Activated T-cell treated with anti-CD3 and anti-CD28 coated beads, Interleukin-2, amount 50 U/mL, for 72 hours (primary cell): ENCODE measurements around the gene RPS18. TPM values are rescaled to one million over a fixed set of nuclear protein-coding genes. Genes with fewer than 3 reads are reported as not detected.

Source experiments
- ATAC-seq, 2 donors: fragments of 150-1000 bp; cut with Tn5 transposase; replicated peaks in 1 of 2; 2 replicates each; pipeline ENCODE4 v1.10.0; 2021; ENCODE audit warnings: moderate library complexity in 2 of 2, mild to moderate bottlenecking in 1 of 2
- DNase-seq, 2 donors: peaks; one replicate each; pipeline ENCODE4 v3.0.0; 2021 to 2022; ENCODE audit warnings: mixed read lengths in 1 of 2
- H3K27ac Mint-ChIP-seq: one replicate; pipeline ENCODE4 v1.8.0; 2022; ENCODE audit warnings: mild to moderate bottlenecking, moderate library complexity, mixed read lengths
- H3K27me3 Mint-ChIP-seq: one replicate; pipeline ENCODE4 v1.8.0; 2022; ENCODE audit warnings: low read depth, mixed read lengths
- H3K36me3 Mint-ChIP-seq, 2 donors: one replicate each; pipeline ENCODE4 v1.8.0; 2022; ENCODE audit warnings: mixed read lengths in 2 of 2, mild to moderate bottlenecking in 1 of 2; ENCODE audit not compliant: insufficient read depth in 2 of 2
- H3K4me1 Mint-ChIP-seq: one replicate; pipeline ENCODE4 v1.8.0; 2022; ENCODE audit warnings: low read depth, mixed read lengths
- H3K4me3 Mint-ChIP-seq, 2 donors: one replicate each; pipeline ENCODE4 v1.8.0; 2022; ENCODE audit warnings: mild to moderate bottlenecking in 2 of 2, mixed read lengths in 2 of 2, moderate library complexity in 2 of 2
- H3K9me3 Mint-ChIP-seq, 2 donors: one replicate each; pipeline ENCODE4 v1.8.0; 2022; ENCODE audit warnings: mixed read lengths in 2 of 2
- total RNA-seq, 2 donors: library from RNA; stranded (reverse); gene quantifications; one replicate each; pipeline ENCODE4 v1.2.3, GENCODE V29; 2022

The RPS18 gene
- total RNA-seq, 2 donors from 2014 or later: 4,335 to 4,825 TPM

- ATAC-seq: no peak
- H3K36me3 Mint-ChIP-seq: peaks cover 10 to 15% of the 10 kb centered on the region in 2 donors
Observed at GRCh38 chr6:33288141-33288920, 16.5 kb downstream of the RPS18 start.

DNA sequence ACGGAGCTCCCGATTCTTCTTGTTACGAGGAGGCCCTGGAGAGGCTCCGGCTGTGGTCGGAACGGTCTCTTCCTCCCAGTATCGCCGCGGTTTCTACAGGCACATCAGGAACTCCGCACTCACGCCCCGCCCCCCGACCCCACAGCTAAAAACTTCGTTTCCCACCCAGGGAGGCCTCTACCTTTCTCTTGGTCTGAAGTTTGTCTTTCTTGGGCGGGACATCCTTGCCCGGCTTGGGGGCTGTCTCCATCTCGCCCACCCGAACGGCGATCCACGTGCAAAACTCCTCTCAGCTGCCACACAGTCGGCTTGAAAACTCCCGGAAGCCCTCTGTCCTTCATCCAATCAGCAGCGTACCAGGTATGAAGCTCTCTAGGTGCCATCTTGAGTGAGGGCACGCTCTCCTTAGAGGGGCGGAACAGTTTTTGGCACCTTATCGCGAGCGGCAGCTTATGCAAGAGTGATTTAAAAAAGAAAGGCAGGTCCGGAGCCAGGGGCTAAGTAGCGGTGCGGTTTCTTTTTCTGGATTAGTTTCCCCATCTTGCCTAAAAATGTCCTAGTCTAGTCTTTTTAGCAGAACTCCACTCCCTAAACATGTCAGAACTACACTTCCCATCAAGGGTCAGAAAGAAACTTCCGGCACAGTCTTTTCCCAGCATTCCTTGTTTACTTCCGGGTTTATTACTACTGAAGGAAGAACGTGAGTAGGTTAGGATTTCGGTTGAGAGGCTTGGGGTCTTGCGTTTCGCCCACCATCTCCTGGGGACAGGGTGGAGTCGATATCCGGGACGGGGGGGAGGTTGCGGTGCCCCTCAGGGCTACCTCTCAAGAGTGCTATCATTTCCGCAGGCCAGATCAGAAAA, 17.3 kb downstream of the RPS18 start, which contains the start of the genes PFDN6 and WDR46:
PFDN6 (plus strand) TSS at position 681 of the 863 bp plus-strand sequence. CDS start 256 bp downstream, outside the sequence.
WDR46 (minus strand) TSS at position 319 of the 863 bp plus-strand sequence; CDS start at position 250, 69 bp downstream.
- peak; percentile 76 to 86 for DNase-seq
- Mint-ChIP-seq H3K36me3 (peaks cover 10 to 18% of the 10 kb centered on the region in 2 donors), H3K27ac (peak within 1 kb of the TSS; percentile 94), H3K9me3 (no peaks in the 10 kb centered on the region), H3K4me1 (peaks cover 49% of the 10 kb centered on the region), H3K4me3 (peak within 1 kb of the TSS; percentile 97 to 99), H3K27me3 (no peaks in the 10 kb centered on the region)
- peak; percentile 95 to 96 for ATAC-seq

More at GRCh38 chr6:33288141-33288920, 16.5 kb downstream of the RPS18 start:
- no peaks in the 10 kb centered on the region for H3K27me3 Mint-ChIP-seq
- H3K4me3 Mint-ChIP-seq: peak overlapping the region; percentile 97 to 99
- no peak for DNase-seq
- peaks cover 49% of the 10 kb centered on the region for H3K4me1 Mint-ChIP-seq
- no peaks in the 10 kb centered on the region for H3K9me3 Mint-ChIP-seq
- peak overlapping the region; percentile 94 for H3K27ac Mint-ChIP-seq

GRCh38 chr6:33289784-33290315, 18.0 kb downstream of the RPS18 start:
- H3K4me3 Mint-ChIP-seq: peak overlapping the region; percentile 97 to 99
- peaks cover 10 to 18% of the 10 kb centered on the region in 2 donors for H3K36me3 Mint-ChIP-seq
- peaks cover 49% of the 10 kb centered on the region for H3K4me1 Mint-ChIP-seq
- H3K27me3 Mint-ChIP-seq: no peaks in the 10 kb centered on the region
- ATAC-seq (peak in 1 of 2 donors; percentile 2), DNase-seq (no peak)
- H3K27ac Mint-ChIP-seq: peak overlapping the region; percentile 94
- no peaks in the 10 kb centered on the region for H3K9me3 Mint-ChIP-seq

DNA sequence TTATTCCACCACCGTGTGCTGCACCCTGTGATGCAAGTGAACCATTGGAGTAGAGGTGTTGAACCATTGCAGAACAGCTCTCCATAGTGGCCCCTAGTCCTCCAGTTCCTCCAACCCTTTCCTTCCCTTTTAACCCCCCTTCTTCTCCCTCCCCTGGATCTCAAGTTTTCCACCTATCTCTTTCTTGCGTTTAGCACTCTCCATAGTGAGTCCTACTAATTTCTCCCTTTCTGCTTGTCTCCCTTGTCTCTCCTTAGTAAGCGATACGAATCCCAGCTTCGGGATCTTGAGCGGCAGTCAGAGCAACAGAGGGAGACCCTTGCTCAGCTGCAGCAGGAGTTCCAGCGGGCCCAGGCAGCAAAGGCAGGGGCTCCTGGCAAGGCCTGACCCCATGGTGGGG, 18.6 kb downstream of the RPS18 start:
- Mint-ChIP-seq H3K4me1 (peaks cover 49% of the 10 kb centered on the region), H3K27ac (peak overlapping the region; percentile 94), H3K9me3 (no peaks in the 10 kb centered on the region), H3K4me3 (peak overlapping the region; percentile 97 to 99), H3K36me3 (peaks cover 10 to 18% of the 10 kb centered on the region in 2 donors), H3K27me3 (no peaks in the 10 kb centered on the region)
- no peak for ATAC-seq
- DNase-seq: no peak

- no peaks in the 10 kb centered on the region for H3K9me3 Mint-ChIP-seq
- no peaks in the 10 kb centered on the region for H3K27me3 Mint-ChIP-seq
- H3K36me3 Mint-ChIP-seq: peaks cover 4 to 11% of the 10 kb centered on the region in 2 donors
- H3K4me1 Mint-ChIP-seq: peaks cover 39% of the 10 kb centered on the region
- ATAC-seq (no peak), DNase-seq (no peak)
- H3K27ac Mint-ChIP-seq: no peak overlapping the region
- no peak overlapping the region for H3K4me3 Mint-ChIP-seq
Observed at GRCh38 chr6:33292996-33293682, 21.3 kb downstream of the RPS18 start.

- Mint-ChIP-seq H3K36me3 (peaks cover 3 to 10% of the 10 kb centered on the region in 2 donors), H3K4me1 (peaks cover 33% of the 10 kb centered on the region), H3K4me3 (no peak overlapping the region), H3K9me3 (no peaks in the 10 kb centered on the region), H3K27ac (no peak overlapping the region), H3K27me3 (no peaks in the 10 kb centered on the region)
- ATAC-seq (no peak), DNase-seq (no peak)
Observed at GRCh38 chr6:33294086-33294823, 22.4 kb downstream of the RPS18 start.

DNA sequence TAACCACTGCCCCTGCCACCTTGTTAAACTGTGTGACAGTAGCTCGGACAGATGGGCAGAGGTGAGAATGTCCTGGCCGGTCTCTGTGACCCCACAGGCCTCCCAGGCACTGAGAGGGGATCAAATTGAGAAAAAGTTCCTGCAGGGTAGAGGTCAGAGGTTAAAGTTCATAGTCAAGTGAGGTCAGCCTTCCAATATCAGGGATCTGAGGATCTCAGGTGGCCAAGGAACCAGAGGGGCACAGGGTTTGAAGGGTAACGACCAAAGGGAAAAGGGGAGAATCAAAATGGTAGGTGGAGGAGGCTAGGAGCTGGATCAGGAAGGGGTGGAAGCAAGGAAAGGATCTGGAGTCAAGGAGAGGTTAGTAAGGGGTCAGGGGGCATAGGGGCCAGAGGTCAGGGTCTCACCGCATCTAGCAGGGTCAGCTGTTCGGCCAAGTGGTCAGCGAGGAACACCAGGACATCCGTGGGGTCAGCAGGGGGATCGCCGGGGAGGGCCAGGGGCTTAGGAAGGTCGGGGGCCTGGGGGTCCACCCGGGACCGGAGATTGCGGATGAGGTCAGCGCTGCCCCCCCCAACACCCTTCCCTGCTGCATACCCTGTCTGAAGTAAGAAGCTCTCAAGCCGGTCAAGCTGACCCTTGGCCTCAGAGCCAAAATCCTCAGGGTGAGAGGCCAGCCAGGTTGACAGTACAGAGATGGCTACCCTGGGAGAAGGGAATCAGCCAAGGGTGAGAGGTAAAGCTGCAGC, 23.9 kb downstream of the RPS18 start:
- no peaks in the 10 kb centered on the region for H3K27me3 Mint-ChIP-seq
- H3K27ac Mint-ChIP-seq: peak overlapping the region; percentile 6
- H3K4me3 Mint-ChIP-seq: peak overlapping the region in 1 of 2 donors; percentile 24
- peaks cover 33% of the 10 kb centered on the region for H3K4me1 Mint-ChIP-seq
- peaks cover 8 to 20% of the 10 kb centered on the region in 2 donors for H3K36me3 Mint-ChIP-seq
- DNase-seq (no peak), ATAC-seq (no peak)
- H3K9me3 Mint-ChIP-seq: no peaks in the 10 kb centered on the region

- no peak for DNase-seq
- H3K4me1 Mint-ChIP-seq: peaks cover 33% of the 10 kb centered on the region
- no peaks in the 10 kb centered on the region for H3K27me3 Mint-ChIP-seq
- H3K27ac Mint-ChIP-seq: peak overlapping the region; percentile 55
- no peak for ATAC-seq
- no peaks in the 10 kb centered on the region for H3K9me3 Mint-ChIP-seq
- peak overlapping the region; percentile 59 to 62 for H3K4me3 Mint-ChIP-seq
- peaks cover 10 to 24% of the 10 kb centered on the region in 2 donors for H3K36me3 Mint-ChIP-seq
Observed at GRCh38 chr6:33296797-33297405, 25.0 kb downstream of the RPS18 start.

DNA sequence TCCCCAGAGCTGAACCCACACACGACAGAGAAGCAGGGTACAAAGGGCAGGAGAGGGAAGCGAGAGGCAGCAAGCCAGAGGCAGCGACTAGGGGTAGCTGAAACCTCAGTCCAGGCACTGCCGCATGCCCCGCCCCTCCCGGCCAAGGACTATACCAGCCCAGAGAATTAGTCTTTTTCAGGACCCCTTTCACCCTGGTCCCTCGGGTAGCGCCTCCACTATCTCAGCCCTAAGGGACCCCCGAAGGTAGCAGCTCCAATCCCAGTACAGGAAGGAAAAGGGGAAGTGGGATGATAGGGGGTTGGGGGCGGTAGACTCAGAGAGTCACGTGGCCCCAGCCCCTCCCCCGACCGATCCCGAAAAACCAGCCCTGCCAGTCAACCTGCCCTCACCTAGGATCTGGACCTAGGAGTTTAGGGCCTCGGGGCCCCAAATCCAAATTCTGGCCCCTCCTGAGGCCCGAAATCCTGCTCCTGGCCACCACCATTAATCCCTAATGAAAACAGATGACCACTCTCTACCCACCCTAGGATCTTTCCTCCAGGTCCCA, 25.6 kb downstream of the RPS18 start:
- Mint-ChIP-seq H3K36me3 (peaks cover 10 to 25% of the 10 kb centered on the region in 2 donors), H3K4me3 (peak overlapping the region; percentile 59 to 62), H3K9me3 (no peaks in the 10 kb centered on the region), H3K27me3 (no peaks in the 10 kb centered on the region), H3K4me1 (peaks cover 33% of the 10 kb centered on the region), H3K27ac (peak overlapping the region; percentile 40)
- ATAC-seq: no peak
- no peak for DNase-seq

DNA sequence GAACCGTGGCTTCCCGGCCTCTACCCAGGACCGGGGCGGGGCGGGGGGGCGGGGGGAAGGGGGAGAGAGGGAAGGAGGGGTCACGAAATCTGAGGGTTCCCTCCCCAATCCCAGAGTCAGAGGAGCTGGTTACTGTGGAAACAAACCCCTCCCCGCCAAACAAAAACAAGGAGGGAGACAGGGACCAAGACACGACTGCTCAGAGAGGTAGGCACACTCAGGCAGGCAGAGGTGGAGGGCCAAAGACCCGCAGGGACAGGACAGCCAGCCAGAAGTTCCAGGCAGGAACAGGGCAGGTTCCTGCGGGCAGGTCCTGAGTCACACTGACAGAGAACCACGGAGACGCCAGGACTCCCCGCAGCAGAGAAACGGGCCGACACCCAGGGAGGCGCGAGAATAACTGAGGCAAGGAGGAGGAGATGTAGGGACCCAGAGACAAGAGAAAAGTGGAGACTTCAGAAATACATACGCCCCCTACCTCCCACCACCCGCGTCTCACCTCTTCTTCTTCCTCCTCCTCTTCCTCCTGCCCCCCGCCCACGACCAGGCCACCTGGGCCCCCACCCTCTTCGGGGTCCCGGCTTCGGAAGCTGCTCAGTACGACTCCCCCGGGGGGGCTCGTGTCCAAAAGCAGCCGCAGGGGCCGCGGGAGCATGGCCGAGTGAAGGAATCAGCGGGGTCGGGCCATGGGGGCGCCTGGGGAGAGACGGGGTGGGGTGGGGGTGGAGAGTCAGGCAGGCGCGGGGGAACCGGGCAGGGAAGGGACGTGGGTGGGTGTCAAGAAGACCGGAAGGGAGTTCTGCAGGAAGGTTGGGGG, 26.3 kb downstream of the RPS18 start:
- Mint-ChIP-seq H3K36me3 (peaks cover 10 to 23% of the 10 kb centered on the region in 2 donors), H3K27me3 (no peaks in the 10 kb centered on the region), H3K4me3 (peak overlapping the region; percentile 98 to 100), H3K4me1 (peaks cover 33% of the 10 kb centered on the region), H3K9me3 (no peaks in the 10 kb centered on the region), H3K27ac (peak overlapping the region; percentile 98)
- peak; percentile 26 to 27 for ATAC-seq
- peak; percentile 60 to 70 for DNase-seq
